GM23338 (cell line): ENCODE data around the gene DNAH8. TPM values are rescaled to one million over a fixed set of nuclear protein-coding genes. Genes with fewer than 3 reads are reported as not detected.

Experiments used
- ATAC-seq: fragments of 200-7000 bp; cut with Tn5 transposase; 3 replicates; pipeline ENCODE4 v1.9.1; 2020
- DNase-seq: peaks from one replicate; pipeline ENCODE4 v3.0.0-alpha.2; 2015; ENCODE audit warnings: low spot score
- H2AFZ ChIP-seq: fragments of 200-600 bp; sonication (generic); 2 replicates; pipeline ENCODE4 v1.8.0; 2016; ENCODE audit warnings: antibody characterized with exemption, mild to moderate bottlenecking, moderate library complexity
- H3F3A ChIP-seq: fragments of 200-600 bp; sonication (generic); replicated peaks from 2 replicates; pipeline ENCODE4 v1.8.0; 2017; ENCODE audit warnings: antibody characterized with exemption, mixed run types, low read depth
- H3K27ac ChIP-seq: fragments of 200-600 bp; sonication (generic); 2 replicates; pipeline ENCODE4 v1.6.1; 2016; ENCODE audit warnings: low read depth
- H3K27me3 ChIP-seq: fragments of 200-600 bp; sonication (generic); 2 replicates; pipeline ENCODE4 v1.8.0; 2016; ENCODE audit warnings: mild to moderate bottlenecking, mixed run types, moderate library complexity; ENCODE audit not compliant: insufficient read depth
- H3K36me3 ChIP-seq: fragments of 200-600 bp; sonication (generic); 2 replicates; pipeline ENCODE4 v1.8.0; 2016; ENCODE audit warnings: mild to moderate bottlenecking; ENCODE audit not compliant: insufficient read depth
- H3K4me1 ChIP-seq: fragments of 200-600 bp; sonication (generic); 2 replicates; pipeline ENCODE4 v1.8.0; 2016; ENCODE audit warnings: mild to moderate bottlenecking, moderate library complexity; ENCODE audit not compliant: insufficient read depth
- H3K4me2 ChIP-seq: fragments of 200-600 bp; sonication (generic); 2 replicates; pipeline ENCODE4 v1.7.1; 2017; ENCODE audit warnings: mixed run types
- H3K4me3 ChIP-seq: fragments of 200-600 bp; sonication (generic); 2 replicates; pipeline ENCODE4 v1.6.1; 2016; ENCODE audit warnings: mixed run types
- H3K79me2 ChIP-seq: fragments of 200-600 bp; sonication (generic); replicated peaks from 2 replicates; pipeline ENCODE4 v1.8.0; 2017; ENCODE audit warnings: mild to moderate bottlenecking; ENCODE audit not compliant: insufficient read depth
- H3K9me2 ChIP-seq: fragments of 200-600 bp; sonication (generic); 2 replicates; pipeline ENCODE4 v1.8.0; 2017; ENCODE audit not compliant: insufficient read depth
- H4K20me1 ChIP-seq: fragments of 200-600 bp; sonication (generic); replicated peaks from 2 replicates; pipeline ENCODE4 v1.8.0; 2017; ENCODE audit warnings: mild to moderate bottlenecking; ENCODE audit not compliant: insufficient read depth
- H3K27ac Mint-ChIP-seq: 2 replicates; pipeline ENCODE4 v1.8.0; 2020; ENCODE audit warnings: inconsistent platforms, mild to moderate bottlenecking, moderate library complexity, mixed read lengths
- H3K27me3 Mint-ChIP-seq: 3 replicates; pipeline ENCODE4 v1.8.0; 2022; ENCODE audit warnings: low read depth, mild to moderate bottlenecking, moderate library complexity, mixed read lengths, inconsistent platforms; ENCODE audit not compliant: insufficient read depth, poor library complexity
- H3K36me3 Mint-ChIP-seq: 3 replicates; pipeline ENCODE4 v1.8.0; 2021; ENCODE audit warnings: low read depth, mild to moderate bottlenecking, inconsistent platforms, moderate library complexity, mixed read lengths
- H3K4me1 Mint-ChIP-seq: 3 replicates; pipeline ENCODE4 v1.8.0; 2020; ENCODE audit warnings: mild to moderate bottlenecking, inconsistent platforms, mixed read lengths
- H3K4me3 Mint-ChIP-seq: 3 replicates; pipeline ENCODE4 v1.8.0; 2021; ENCODE audit warnings: moderate library complexity, mild to moderate bottlenecking, inconsistent platforms, mixed read lengths
- H3K9me3 Mint-ChIP-seq: 3 replicates; pipeline ENCODE4 v1.8.0; 2020; ENCODE audit warnings: moderate library complexity, mild to moderate bottlenecking, inconsistent platforms, mixed read lengths
- CTCF ChIP-seq, 2 experiments: fragments of 200-600 bp in 1 of 2; sonication (generic) in 1 of 2; conservative IDR thresholded peaks; 2 replicates each; pipeline versions ENCODE4 v1.5.1 to v1.6.1; 2016 to 2017; ENCODE audit warnings: antibody characterized with exemption in 2 of 2, low read depth in 2 of 2, mild to moderate bottlenecking in 2 of 2, moderate library complexity in 1 of 2
- EZH2 ChIP-seq: fragments of 200-600 bp; sonication (generic); IDR thresholded peaks from one replicate; pipeline ENCODE4 v1.8.0; 2017; ENCODE audit warnings: antibody characterized with exemption, mild to moderate bottlenecking, low read depth; ENCODE audit not compliant: unreplicated experiment
- JUNB ChIP-seq: IDR thresholded peaks from one replicate; pipeline ENCODE4 v1.6.1; 2016; ENCODE audit warnings: antibody characterized with exemption; ENCODE audit not compliant: unreplicated experiment
- STAT1 ChIP-seq: IDR thresholded peaks from one replicate; pipeline ENCODE4 v1.6.1; 2016; ENCODE audit warnings: antibody characterized with exemption; ENCODE audit not compliant: unreplicated experiment
- ZNF331 ChIP-seq: fragments of 250-450 bp; sonication (Bioruptor Pico); IDR thresholded peaks from 2 replicates; pipeline ENCODE4 v1.5.0; 2020; ENCODE audit warnings: low read depth, mild to moderate bottlenecking, moderate library complexity
- polyA plus RNA-seq: library from polyadenylated mRNA; unstranded; fragments of >200 nt; fragmentation: Nextera tagmentation; extraction: Ambion mirVana; gene quantifications from 2 replicates; pipeline ENCODE4 v1.2.1, GENCODE V29; 2016
- total RNA-seq: library from RNA; depleted of rRNA; stranded (reverse); fragments of >200 nt; shearing (Covaris generic); gene quantifications from 2 replicates; pipeline ENCODE4 v1.2.3, GENCODE V29; 2014
- TF ChIP-seq, protein P1 (sequence below): IDR thresholded peaks from one replicate; pipeline ENCODE4 v1.6.1; 2018; ENCODE audit warnings: antibody characterized with exemption; ENCODE audit not compliant: unreplicated experiment
- TF ChIP-seq, protein P2 (sequence below): IDR thresholded peaks from 2 replicates; pipeline ENCODE4 v1.6.1; 2016; ENCODE audit warnings: antibody characterized with exemption

DNAH8 gene
- total and polyA plus RNA-seq, 2 experiments from 2014 or later = 0.02 TPM; not detected in 1

GRCh38 chr6:38805127-38805655 lies 90.1 kb downstream of the DNAH8 start:
- H3K9me3 Mint-ChIP-seq = no peaks in the 10 kb centered on the region
- H3K36me3 Mint-ChIP-seq = no peaks in the 10 kb centered on the region
- H3K27ac ChIP-seq = no peak overlapping the region
- H3K27ac Mint-ChIP-seq = no peak overlapping the region
- H3F3A ChIP-seq = no peaks in the 10 kb centered on the region
- H3K4me2 ChIP-seq = no peak overlapping the region
- H3K27me3 Mint-ChIP-seq = no peaks in the 10 kb centered on the region
- ATAC-seq (no peak), DNase-seq (no peak)
- H3K4me3 ChIP-seq = no peak overlapping the region
- H3K4me1 ChIP-seq = no peaks in the 10 kb centered on the region
- H4K20me1 ChIP-seq = no peaks in the 10 kb centered on the region
- H3K36me3 ChIP-seq = no peaks in the 10 kb centered on the region
- TF ChIP-seq CTCF (conservative IDR thresholded peaks at IDR 0.05; ENCODE audit: low read depth in 2 of 2) = no peak
- TF ChIP-seq, protein P1, sequence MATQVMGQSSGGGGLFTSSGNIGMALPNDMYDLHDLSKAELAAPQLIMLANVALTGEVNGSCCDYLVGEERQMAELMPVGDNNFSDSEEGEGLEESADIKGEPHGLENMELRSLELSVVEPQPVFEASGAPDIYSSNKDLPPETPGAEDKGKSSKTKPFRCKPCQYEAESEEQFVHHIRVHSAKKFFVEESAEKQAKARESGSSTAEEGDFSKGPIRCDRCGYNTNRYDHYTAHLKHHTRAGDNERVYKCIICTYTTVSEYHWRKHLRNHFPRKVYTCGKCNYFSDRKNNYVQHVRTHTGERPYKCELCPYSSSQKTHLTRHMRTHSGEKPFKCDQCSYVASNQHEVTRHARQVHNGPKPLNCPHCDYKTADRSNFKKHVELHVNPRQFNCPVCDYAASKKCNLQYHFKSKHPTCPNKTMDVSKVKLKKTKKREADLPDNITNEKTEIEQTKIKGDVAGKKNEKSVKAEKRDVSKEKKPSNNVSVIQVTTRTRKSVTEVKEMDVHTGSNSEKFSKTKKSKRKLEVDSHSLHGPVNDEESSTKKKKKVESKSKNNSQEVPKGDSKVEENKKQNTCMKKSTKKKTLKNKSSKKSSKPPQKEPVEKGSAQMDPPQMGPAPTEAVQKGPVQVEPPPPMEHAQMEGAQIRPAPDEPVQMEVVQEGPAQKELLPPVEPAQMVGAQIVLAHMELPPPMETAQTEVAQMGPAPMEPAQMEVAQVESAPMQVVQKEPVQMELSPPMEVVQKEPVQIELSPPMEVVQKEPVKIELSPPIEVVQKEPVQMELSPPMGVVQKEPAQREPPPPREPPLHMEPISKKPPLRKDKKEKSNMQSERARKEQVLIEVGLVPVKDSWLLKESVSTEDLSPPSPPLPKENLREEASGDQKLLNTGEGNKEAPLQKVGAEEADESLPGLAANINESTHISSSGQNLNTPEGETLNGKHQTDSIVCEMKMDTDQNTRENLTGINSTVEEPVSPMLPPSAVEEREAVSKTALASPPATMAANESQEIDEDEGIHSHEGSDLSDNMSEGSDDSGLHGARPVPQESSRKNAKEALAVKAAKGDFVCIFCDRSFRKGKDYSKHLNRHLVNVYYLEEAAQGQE = no peak
- TF ChIP-seq EZH2 = no peak
- TF ChIP-seq STAT1 = no peak
- TF ChIP-seq, protein P2, sequence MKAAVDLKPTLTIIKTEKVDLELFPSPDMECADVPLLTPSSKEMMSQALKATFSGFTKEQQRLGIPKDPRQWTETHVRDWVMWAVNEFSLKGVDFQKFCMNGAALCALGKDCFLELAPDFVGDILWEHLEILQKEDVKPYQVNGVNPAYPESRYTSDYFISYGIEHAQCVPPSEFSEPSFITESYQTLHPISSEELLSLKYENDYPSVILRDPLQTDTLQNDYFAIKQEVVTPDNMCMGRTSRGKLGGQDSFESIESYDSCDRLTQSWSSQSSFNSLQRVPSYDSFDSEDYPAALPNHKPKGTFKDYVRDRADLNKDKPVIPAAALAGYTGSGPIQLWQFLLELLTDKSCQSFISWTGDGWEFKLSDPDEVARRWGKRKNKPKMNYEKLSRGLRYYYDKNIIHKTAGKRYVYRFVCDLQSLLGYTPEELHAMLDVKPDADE = no peak
- no peak for TF ChIP-seq ZNF331 (CRISPR knock-in tag)
- no peak for TF ChIP-seq JUNB
- peaks cover 7% of the 10 kb centered on the region for H3K9me2 ChIP-seq
- no peaks in the 10 kb centered on the region for H3K27me3 ChIP-seq
- H3K4me3 Mint-ChIP-seq = no peak overlapping the region
- no peaks in the 10 kb centered on the region; the same call in 1 of the 3 replicates for H3K4me1 Mint-ChIP-seq
- H2AFZ ChIP-seq = no peak overlapping the region
- H3K79me2 ChIP-seq = no peaks in the 10 kb centered on the region

- H3K27me3 ChIP-seq = no peaks in the 10 kb centered on the region
- Mint-ChIP-seq H3K4me3 (no peak overlapping the region), H3K36me3 (no peaks in the 10 kb centered on the region), H3K9me3 (no peaks in the 10 kb centered on the region), H3K4me1 (no peaks in the 10 kb centered on the region; the same call in 1 of the 3 replicates), H3K27me3 (no peaks in the 10 kb centered on the region), H3K27ac (no peak overlapping the region)
- no peaks in the 10 kb centered on the region for H3K36me3 ChIP-seq
- H3K79me2 ChIP-seq = no peaks in the 10 kb centered on the region
- peaks cover 4% of the 10 kb centered on the region; the same call in 1 of the 2 replicates for H3K9me2 ChIP-seq
- DNase-seq = no peak
- H4K20me1 ChIP-seq = no peaks in the 10 kb centered on the region
- H3K4me2 ChIP-seq = no peak overlapping the region
- H3F3A ChIP-seq = no peaks in the 10 kb centered on the region
- no peak overlapping the region for H3K27ac ChIP-seq
- H3K4me1 ChIP-seq = no peaks in the 10 kb centered on the region
- no peak overlapping the region for H2AFZ ChIP-seq
- H3K4me3 ChIP-seq = no peak overlapping the region
- ATAC-seq = no peak
- TF ChIP-seq EZH2 = no peak
- TF ChIP-seq, protein P1 = no peak
- TF ChIP-seq ZNF331 (CRISPR knock-in tag) = no peak
Measured at GRCh38 chr6:38805692-38806091, 90.6 kb downstream of the DNAH8 start.
